Endothelial cell of umbilical vein (primary cell): ENCODE data around the gene LPP. TPM values are rescaled to one million over a fixed set of nuclear protein-coding genes. Genes with fewer than 3 reads are reported as not detected.

Experiments
- BruUV-seq: library from RNA; stranded (reverse); fragments of 400-500 nt; replicated peaks from 2 replicates; lab custom pipeline; 2021; lab: Mats Ljungman, UMichigan
- CTCF ChIA-PET: fragments of 300-600, 350-600 bp; sonication (Branson Sonifier 250); formaldehyde crosslinking; loops from one replicate; lab custom pipeline; 2021; ENCODE audit warnings: antibody characterized with exemption, inconsistent platforms; lab: Charles Lee
- POLR2A ChIA-PET: fragments of 300-600, 350-600 bp; sonication (Branson Sonifier 250); formaldehyde crosslinking; loops from one replicate; lab custom pipeline; 2021; ENCODE audit warnings: antibody characterized with exemption, inconsistent platforms; lab: Charles Lee
- DNase-seq: peaks from one replicate; pipeline ENCODE4 v3.0.0-alpha.2; 2011; ENCODE audit warnings: low read depth, low spot score
- FAIRE-seq: peaks from 2 replicates; lab custom pipeline; 2011; peaks lifted over from hg19 to GRCh38; lab: Jason Lieb, UNC
- H2AFZ ChIP-seq: 2 replicates; pipeline ENCODE4 v1.6.0; 2012; ENCODE audit warnings: low read depth, low read length, control low read depth, inconsistent platforms
- H3K27ac ChIP-seq: 2 replicates; pipeline ENCODE4 v1.5.1; 2011; ENCODE audit warnings: low read depth, mild to moderate bottlenecking, control low read depth, low read length, moderate library complexity; ENCODE audit not compliant: insufficient read depth
- H3K27me3 ChIP-seq, 2 experiments: 2 replicates each; pipeline versions ENCODE4 v1.6.0 to v1.6.1; 2011; ENCODE audit warnings: low read length in 2 of 2, mixed read lengths in 1 of 2; ENCODE audit not compliant: control insufficient read depth in 2 of 2, insufficient read depth in 2 of 2
- H3K36me3 ChIP-seq, 2 experiments: 2 replicates in 1 of 2; 3 replicates in 1 of 2; pipeline ENCODE4 v1.5.1; 2011; ENCODE audit warnings: low read length in 2 of 2, mild to moderate bottlenecking in 1 of 2, moderate library complexity in 1 of 2; ENCODE audit not compliant: control insufficient read depth in 2 of 2, insufficient read depth in 2 of 2; ENCODE audit errors: extremely low read depth in 1 of 2
- H3K4me1 ChIP-seq: 3 replicates; pipeline ENCODE4 v1.5.1; 2011; ENCODE audit warnings: mild to moderate bottlenecking, low read length; ENCODE audit not compliant: control insufficient read depth, insufficient read depth; ENCODE audit errors: extremely low read depth
- H3K4me2 ChIP-seq: 2 replicates; pipeline ENCODE4 v1.6.1; 2011; ENCODE audit warnings: low read length, control low read depth, mixed read lengths; ENCODE audit not compliant: insufficient read depth
- H3K4me3 ChIP-seq, 3 experiments: fragments of 200-600 bp in 1 of 3; sonication (generic), shearing (Covaris generic) in 1 of 3; replicated peaks in 1 of 3; 2 replicates each; pipeline ENCODE4 v1.5.1; 2011 to 2016; ENCODE audit warnings: control low read depth in 3 of 3, low read length in 3 of 3, mild to moderate bottlenecking in 2 of 3, inconsistent platforms in 1 of 3, low read depth in 1 of 3, moderate library complexity in 1 of 3; ENCODE audit not compliant: insufficient read depth in 1 of 3
- H3K79me2 ChIP-seq: 2 replicates; pipeline ENCODE4 v1.6.0; 2012; ENCODE audit warnings: low read length, inconsistent platforms; ENCODE audit not compliant: control insufficient read depth, insufficient read depth
- H3K9ac ChIP-seq: replicated peaks from 2 replicates; pipeline ENCODE3; 2011; ENCODE audit warnings: low read length, control low read depth; ENCODE audit not compliant: insufficient read depth; ENCODE audit errors: extremely low read depth
- H3K9me1 ChIP-seq: replicated peaks from 3 replicates; pipeline ENCODE4 v1.6.0; 2011; ENCODE audit warnings: mild to moderate bottlenecking, low read length; ENCODE audit not compliant: control insufficient read depth, insufficient read depth; ENCODE audit errors: extremely low read depth
- H3K9me3 ChIP-seq: replicated peaks from 2 replicates; pipeline ENCODE4 v1.5.1; 2012; ENCODE audit warnings: low read length, inconsistent platforms; ENCODE audit not compliant: control insufficient read depth, insufficient read depth
- H4K20me1 ChIP-seq: replicated peaks from 2 replicates; pipeline ENCODE3; 2011; ENCODE audit warnings: mild to moderate bottlenecking, low read length; ENCODE audit not compliant: control insufficient read depth, insufficient read depth; ENCODE audit errors: extremely low read depth
- CTCF ChIP-seq, 2 donors: IDR thresholded peaks; 1 replicate in 1 of 2; 2 replicates in 1 of 2; pipeline ENCODE4 v1.5.1; 2011; ENCODE audit warnings: low read length in 2 of 2, mild to moderate bottlenecking in 2 of 2, moderate library complexity in 2 of 2, control low read depth in 1 of 2, inconsistent platforms in 1 of 2, low read depth in 1 of 2; ENCODE audit not compliant: insufficient read depth in 1 of 2; ENCODE audit errors: extremely low read depth in 1 of 2
- FOS ChIP-seq: IDR thresholded peaks from 2 replicates; pipeline ENCODE4 v1.6.1; 2011; ENCODE audit warnings: mild to moderate bottlenecking, low read length, moderate library complexity, borderline replicate concordance; ENCODE audit not compliant: insufficient read depth
- GATA2 ChIP-seq: IDR thresholded peaks from 2 replicates; pipeline ENCODE4 v1.7.0; 2011; ENCODE audit warnings: low read depth, mild to moderate bottlenecking, moderate library complexity, mixed read lengths, low read length; ENCODE audit not compliant: insufficient read length, insufficient read depth
- JUN ChIP-seq: IDR thresholded peaks from 2 replicates; pipeline ENCODE4 v1.6.1; 2011; ENCODE audit warnings: borderline replicate concordance, low read depth; ENCODE audit not compliant: insufficient read length, insufficient read depth
- MAX ChIP-seq: IDR thresholded peaks from 2 replicates; pipeline ENCODE4 v1.6.1; 2011; ENCODE audit not compliant: insufficient read depth, insufficient read length
- MYC ChIP-seq: IDR thresholded peaks from one replicate; pipeline ENCODE4 v1.6.1; 2011; ENCODE audit warnings: mild to moderate bottlenecking, low read depth, low read length
- POLR2A ChIP-seq: IDR thresholded peaks from 2 replicates; pipeline ENCODE4 v1.6.1; 2012; ENCODE audit warnings: low read depth, mild to moderate bottlenecking, control low read depth, low read length
- POLR2AphosphoS5 ChIP-seq: IDR thresholded peaks from 2 replicates; pipeline ENCODE4 v1.6.1; 2012; ENCODE audit warnings: low read depth, mild to moderate bottlenecking, control low read depth, low read length, moderate library complexity; ENCODE audit not compliant: insufficient read depth
- dilution Hi-C: fragments of 300-500 bp; cut with MboI; formaldehyde crosslinking; loops from one replicate; pipeline ENCODE4 v1.15.0; 2019; ENCODE audit warnings: low sequenced_read_pairs; ENCODE audit not compliant: extremely low pct_ligation_motif_present
- intact Hi-C: fragments of 100-400 bp; cut with micrococcal nuclease; formaldehyde crosslinking; loops from one replicate; pipeline ENCODE4 v1.10.0; 2022
- polyA plus RNA-seq, 4 experiments: library from polyadenylated mRNA; depleted of rRNA in 3 of 4; stranded (reverse) in 3 of 4; unstranded in 1 of 4; fragments of >200 nt; gene quantifications; 2 replicates each; pipeline versions ENCODE4 v1.2.1 to v1.2.3, GENCODE V29; 2011 to 2012; ENCODE audit warnings: missing spikeins in 1 of 4
- total RNA-seq: library from RNA; stranded (reverse); gene quantifications from 2 replicates; pipeline ENCODE4 v1.2.3, GENCODE V29; 2021

Gene LPP
- total and polyA plus RNA-seq, 2 donors (not counting 3 experiments of a cell fraction or from before 2014, with no cell fraction given), result 16.9 to 153 TPM

- Histone ChIP-seq H3K36me3 (peaks cover 0 to 2% of the 10 kb centered on the region in 2 experiments), H3K27me3 (no peaks in the 10 kb centered on the region), H2AFZ (no peak overlapping the region), H3K4me3 (no peak overlapping the region), H3K9me1 (no peaks in the 10 kb centered on the region), H3K27ac (no peak overlapping the region), H3K9ac (no peak overlapping the region), H3K79me2 (peaks cover 69% of the 10 kb centered on the region), H4K20me1 (peaks cover 8% of the 10 kb centered on the region), H3K9me3 (no peaks in the 10 kb centered on the region), H3K4me1 (peaks cover 21% of the 10 kb centered on the region), H3K4me2 (no peak overlapping the region)
- dilution Hi-C loops, result no loop called here
- intact Hi-C loops, result no loop called here
- POLR2A ChIA-PET, result interaction anchor here (1.0 kb wide), 1 partner anchor 57 kb away, joined by 4 read pairs; no protein-coding TSS in a partner anchor
- CTCF ChIA-PET, result no interaction called here
- DNase-seq (no peak), FAIRE-seq (no peak)
- no TSS peak for BruUV-seq
- no peak for TF ChIP-seq FOS
- no peak for TF ChIP-seq POLR2AphosphoS5
- no peak for TF ChIP-seq GATA2
- TF ChIP-seq CTCF (IDR thresholded peaks at IDR 0.05; ENCODE audit: extremely low read depth in 1 of 2, insufficient read depth in 1 of 2, low read depth in 1 of 2, low read length in 2 of 2), result no peak
- no peak for TF ChIP-seq MYC
- no peak for TF ChIP-seq MAX
- TF ChIP-seq POLR2A, result no peak
- TF ChIP-seq JUN, result no peak
Measured at GRCh38 chr3:188192034-188192433, 38.1 kb downstream of the LPP start.
